ENCODE data around the gene C6orf47.
"Not testable (repeated sequence)": the region's sequence is repeated elsewhere in the genome, so short reads cannot be mapped to it uniquely, and the experiment has no call there.

Gene C6orf47, protein sequence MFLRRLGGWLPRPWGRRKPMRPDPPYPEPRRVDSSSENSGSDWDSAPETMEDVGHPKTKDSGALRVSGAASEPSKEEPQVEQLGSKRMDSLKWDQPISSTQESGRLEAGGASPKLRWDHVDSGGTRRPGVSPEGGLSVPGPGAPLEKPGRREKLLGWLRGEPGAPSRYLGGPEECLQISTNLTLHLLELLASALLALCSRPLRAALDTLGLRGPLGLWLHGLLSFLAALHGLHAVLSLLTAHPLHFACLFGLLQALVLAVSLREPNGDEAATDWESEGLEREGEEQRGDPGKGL
- long read RNA-seq, donor 1, transcript C6orf47-202 (1 exons, 2,475 nt), result major isoform, 30 of 30 reads
- long read RNA-seq, donor 1, partial matches to known transcripts, result 0 of 30 reads
- long read RNA-seq, donor 1, other reads (novel, unspliced or antisense), result 0 of 30 reads
- long read RNA-seq, donor 2, transcript C6orf47-202 (1 exons, 2,475 nt), result major isoform, 14 of 14 reads
- long read RNA-seq, donor 2, partial matches to known transcripts, result 0 of 14 reads
- long read RNA-seq, donor 2, other reads (novel, unspliced or antisense), result 0 of 14 reads
- long read RNA-seq, donor 3, transcript C6orf47-202 (1 exons, 2,475 nt), result major isoform, 11 of 11 reads
- long read RNA-seq, donor 3, partial matches to known transcripts, result 0 of 11 reads
- long read RNA-seq, donor 3, other reads (novel, unspliced or antisense), result 0 of 11 reads
- long read RNA-seq, donor 4, transcript C6orf47-202 (1 exons, 2,475 nt), result major isoform, 28 of 28 reads
- long read RNA-seq, donor 4, partial matches to known transcripts, result 0 of 28 reads
- long read RNA-seq, donor 4, other reads (novel, unspliced or antisense), result 0 of 28 reads
- long read RNA-seq, donor 5, transcript C6orf47-202 (1 exons, 2,475 nt), result major isoform, 29 of 29 reads
- long read RNA-seq, donor 5, partial matches to known transcripts, result 0 of 29 reads
- long read RNA-seq, donor 5, other reads (novel, unspliced or antisense), result 0 of 29 reads
- long read RNA-seq, donor 6, transcript C6orf47-202 (1 exons, 2,475 nt), result major isoform, 23 of 23 reads
- long read RNA-seq, donor 6, partial matches to known transcripts, result 0 of 23 reads
- long read RNA-seq, donor 6, other reads (novel, unspliced or antisense), result 0 of 23 reads
- long read RNA-seq, donor 7, transcript C6orf47-202 (1 exons, 2,475 nt), result major isoform, 31 of 31 reads
- long read RNA-seq, donor 7, partial matches to known transcripts, result 0 of 31 reads
- long read RNA-seq, donor 7, other reads (novel, unspliced or antisense), result 0 of 31 reads
- long read RNA-seq, donor 8, transcript C6orf47-202 (1 exons, 2,475 nt), result major isoform, 18 of 18 reads
- long read RNA-seq, donor 8, partial matches to known transcripts, result 0 of 18 reads
- long read RNA-seq, donor 8, other reads (novel, unspliced or antisense), result 0 of 18 reads

DNA sequence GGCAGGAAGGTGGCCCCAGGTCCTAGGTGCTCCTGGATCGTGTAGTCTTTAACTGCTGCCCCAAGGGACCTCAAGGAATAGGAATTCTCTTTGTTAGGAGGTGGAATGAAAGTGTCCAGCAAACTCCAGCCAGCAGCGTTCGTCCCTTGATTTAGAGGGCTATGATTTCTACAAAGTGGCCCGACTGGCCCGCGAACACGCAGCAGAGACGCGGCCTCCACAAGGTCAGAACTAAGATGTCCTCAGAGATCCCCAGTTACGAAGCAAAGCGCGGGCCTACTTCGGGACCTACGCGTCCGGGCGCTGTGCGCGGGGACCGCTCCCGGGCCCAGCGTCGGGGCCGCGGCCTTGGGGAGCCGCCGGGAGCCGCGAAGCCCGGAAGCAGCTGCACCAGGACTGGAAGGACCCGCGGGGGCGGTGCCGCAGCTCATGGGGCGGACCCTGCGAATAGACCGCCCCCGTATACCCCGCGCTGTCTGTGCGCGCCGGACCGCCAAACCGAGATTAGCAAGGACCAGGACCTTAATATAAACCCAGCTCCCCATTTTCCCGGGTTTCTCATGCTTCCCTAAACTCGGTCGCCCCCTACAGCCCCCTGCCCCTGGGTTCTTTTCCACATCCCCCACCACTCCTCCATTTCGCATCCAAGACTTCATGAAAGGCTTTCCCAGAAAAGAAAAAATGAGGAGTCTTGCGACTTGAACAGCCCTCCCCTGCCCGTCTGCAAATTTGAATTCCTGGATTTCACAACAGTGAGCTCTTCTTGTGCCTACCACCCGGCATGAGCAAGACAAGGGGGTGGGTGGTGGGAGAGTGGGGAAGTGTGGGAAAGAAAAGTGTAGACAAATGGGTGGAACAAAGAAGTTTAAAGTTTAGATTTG is at the start of gene C6orf47:
TSS of gene C6orf47 (minus strand) at position 398 of the 881 bp plus-strand sequence. CDS start 831 bp downstream, outside the sequence.
- DNase-seq, result peak; percentile 82

DNA sequence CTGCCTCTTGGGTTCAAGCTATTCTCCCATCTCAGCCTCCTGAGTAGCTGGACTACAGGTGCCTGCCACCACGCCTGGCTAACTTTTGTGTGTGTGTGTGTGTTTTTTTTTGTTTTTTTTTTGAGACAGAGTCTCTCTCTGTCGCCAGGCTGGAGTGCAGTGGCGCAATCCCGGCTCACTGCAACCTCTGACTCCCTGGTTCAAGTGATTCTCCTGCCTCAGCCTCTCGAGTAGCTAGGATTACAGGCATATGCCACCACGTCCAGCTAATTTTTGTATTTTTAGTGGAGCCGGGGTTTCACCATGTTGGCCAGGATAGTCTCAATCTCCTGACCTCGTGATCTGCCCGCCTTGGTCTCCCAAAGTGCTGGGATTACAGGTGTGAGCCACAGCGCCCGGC is 48.6 kb upstream of the C6orf47 start:
- not testable (repeated sequence) for DNase-seq

GRCh38 chr6:31708224-31708623 is 47.6 kb upstream of the C6orf47 start:
- DNase-seq, result no peak

GRCh38 chr6:31707701-31708100 is 47.1 kb upstream of the C6orf47 start:
- no peak for DNase-seq

GRCh38 chr6:31706599-31706998 is 46.0 kb upstream of the C6orf47 start, which contains the start of gene LY6G6F:
LY6G6F (plus strand) TSS chr6:31706866; CDS start chr6:31706907, 41 bp downstream.
- no peak for DNase-seq

DNA sequence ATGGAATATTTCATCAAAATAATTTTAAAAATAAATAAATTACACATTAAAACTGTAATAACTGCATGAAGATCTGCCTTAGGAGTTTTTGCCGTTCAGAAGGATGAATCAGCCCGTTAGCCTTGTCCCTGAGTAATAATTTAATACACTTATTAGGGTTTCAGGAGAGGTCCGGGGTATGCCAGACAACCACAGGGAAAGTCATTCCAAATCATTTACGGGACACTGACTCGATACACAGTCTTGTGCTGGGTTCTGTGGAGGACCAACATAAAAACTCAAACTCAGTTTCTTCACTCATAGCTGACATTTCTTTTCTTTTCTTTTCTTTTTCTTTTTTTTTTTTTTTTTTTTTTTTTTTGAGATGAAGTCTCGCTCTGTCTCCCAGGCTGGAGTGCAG is 45.4 kb upstream of the C6orf47 start:
- no peak for DNase-seq

DNA sequence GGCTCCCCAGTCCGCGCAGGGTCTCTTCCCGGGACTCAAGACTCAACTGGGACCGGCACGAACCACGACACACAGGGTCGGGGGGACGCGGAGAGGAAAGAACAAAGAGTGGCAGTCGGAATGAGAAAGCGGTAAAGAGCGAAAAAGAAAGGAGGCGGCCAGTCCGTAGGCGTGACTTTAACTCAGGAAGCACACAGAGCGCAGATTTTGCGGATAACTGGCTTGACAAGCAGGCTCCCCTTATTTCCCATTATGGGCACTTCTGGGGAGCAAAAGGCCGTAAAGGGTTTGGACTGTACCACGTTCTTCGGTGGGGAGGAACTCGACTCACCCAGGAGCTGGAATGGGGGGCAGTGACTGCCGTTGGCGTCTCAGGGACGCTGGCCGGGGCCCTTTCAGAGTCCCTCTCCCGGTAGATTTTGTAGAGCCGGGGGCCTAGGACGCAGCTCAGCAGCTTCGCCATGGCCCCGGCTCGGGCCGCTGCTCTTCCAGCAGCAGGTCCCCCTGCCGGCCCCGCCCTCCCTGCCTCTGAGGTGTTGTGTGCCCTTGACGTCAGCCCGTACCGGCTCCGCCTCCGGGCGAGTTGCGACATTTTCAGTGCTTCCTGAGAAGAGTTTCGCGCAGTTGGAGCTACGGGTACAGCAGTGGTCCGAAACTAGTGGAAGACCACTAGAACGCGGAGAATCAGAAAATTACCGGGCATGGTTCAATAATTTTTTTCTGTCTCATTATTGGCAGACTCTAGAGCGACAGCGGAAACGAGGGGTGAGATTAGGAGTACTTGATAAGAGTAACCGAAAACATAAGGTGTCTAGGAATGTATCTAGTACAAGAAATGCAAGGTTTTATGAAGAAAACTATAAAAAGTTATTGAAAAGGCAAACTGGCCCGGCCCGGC is 42.5 kb upstream of the C6orf47 start, which contains the start of gene ABHD16A:
TSS of gene ABHD16A (minus strand) at position 506 of the 898 bp plus-strand sequence. CDS start at position 463, 43 bp downstream.
- peak; percentile 99 for DNase-seq

DNA sequence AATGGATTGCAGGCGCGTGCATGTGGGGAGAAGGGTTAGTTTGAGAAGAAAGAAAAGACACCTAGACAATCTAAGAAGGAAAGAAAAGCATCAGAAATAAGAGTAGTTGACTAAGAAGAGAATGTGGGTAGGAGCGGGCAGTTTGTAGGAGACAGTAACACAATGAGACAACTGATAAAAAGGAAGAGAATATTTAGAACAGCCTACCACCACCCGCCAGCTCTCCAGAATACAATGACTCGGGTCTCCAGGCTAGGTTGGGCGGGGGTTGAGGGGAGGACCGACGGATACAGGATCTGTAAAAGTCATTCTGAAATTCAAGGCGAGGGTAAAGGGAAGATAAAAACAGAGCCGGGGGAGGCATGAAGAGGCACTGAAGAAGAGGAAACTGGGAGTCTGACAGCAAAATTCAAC is 41.8 kb upstream of the C6orf47 start:
- DNase-seq, result no peak

- no peak for DNase-seq
Observed at GRCh38 chr6:31701666-31702404, 41.3 kb upstream of the C6orf47 start.

- DNase-seq, result no peak
Observed at GRCh38 chr6:31700740-31701401, 40.3 kb upstream of the C6orf47 start.

DNA sequence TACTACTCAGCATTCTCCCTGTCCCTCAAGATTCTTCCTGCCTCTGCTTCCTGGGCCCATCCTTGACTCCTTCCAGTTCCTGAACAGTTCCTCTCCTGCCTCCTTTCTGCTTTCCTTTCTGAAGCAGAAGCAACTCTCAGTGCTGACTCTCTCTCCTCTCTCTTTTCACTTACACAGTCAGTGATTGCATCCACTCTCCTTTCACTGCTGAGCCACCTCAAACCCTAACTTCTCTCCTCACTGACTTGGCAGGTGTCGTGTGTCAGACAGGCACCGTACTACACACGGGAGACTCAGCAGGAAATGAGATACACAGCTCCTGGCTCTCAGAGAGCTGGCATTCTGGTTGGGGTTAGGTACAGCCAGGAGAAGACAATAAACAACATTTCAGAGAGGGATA is 37.0 kb upstream of the C6orf47 start:
- no peak for DNase-seq

- DNase-seq, result no peak
Observed at GRCh38 chr6:31693535-31693934, 33.0 kb upstream of the C6orf47 start.

DNA sequence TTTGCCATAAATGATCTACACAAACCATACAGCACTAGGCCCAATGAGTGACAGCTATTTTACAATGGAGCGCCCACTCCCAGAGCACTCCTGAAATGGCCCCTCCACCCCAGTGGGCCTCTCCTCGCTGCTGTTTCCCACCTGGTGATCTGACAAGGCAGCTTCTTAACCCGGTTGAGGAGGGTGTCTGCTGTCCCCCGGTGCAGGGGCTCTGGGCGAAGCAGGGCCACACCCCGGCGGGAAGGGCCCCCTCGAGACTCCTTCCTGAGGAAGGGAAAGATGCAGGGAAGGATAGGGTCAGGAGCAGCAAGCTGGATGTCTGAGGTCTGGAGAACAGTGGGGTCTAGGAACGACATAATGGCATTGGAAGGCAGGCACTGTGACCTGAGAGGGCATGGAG is 32.3 kb upstream of the C6orf47 start:
- no peak for DNase-seq

- no peak for DNase-seq
Observed at GRCh38 chr6:31692353-31692752, 31.8 kb upstream of the C6orf47 start.

DNA sequence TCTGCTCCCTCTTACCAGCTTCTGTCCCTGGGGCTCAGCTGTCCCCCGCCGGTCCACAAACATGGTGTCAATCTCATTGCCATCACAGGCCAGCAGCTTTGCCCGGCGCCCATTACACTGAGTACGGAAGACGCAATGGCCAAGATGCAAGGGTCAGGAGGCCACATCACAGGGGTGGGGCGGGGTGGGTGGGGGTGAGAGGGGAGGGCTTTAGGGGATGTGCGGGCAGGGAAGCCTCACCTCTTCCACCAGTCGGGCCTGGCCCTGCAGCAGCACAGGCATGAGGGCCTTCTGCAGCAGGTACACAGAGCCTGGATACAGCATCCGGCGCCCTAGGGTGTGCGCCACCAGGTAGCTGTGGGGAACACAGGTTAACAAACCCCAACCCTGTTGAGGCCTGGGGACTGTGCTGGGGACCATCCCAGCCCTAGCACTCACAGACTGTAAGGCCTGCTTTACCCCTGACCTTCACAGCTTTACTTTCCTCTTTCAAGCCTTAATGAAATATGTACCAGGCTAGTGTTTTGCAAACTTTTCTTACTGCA is 31.1 kb upstream of the C6orf47 start:
- no peak for DNase-seq

DNA sequence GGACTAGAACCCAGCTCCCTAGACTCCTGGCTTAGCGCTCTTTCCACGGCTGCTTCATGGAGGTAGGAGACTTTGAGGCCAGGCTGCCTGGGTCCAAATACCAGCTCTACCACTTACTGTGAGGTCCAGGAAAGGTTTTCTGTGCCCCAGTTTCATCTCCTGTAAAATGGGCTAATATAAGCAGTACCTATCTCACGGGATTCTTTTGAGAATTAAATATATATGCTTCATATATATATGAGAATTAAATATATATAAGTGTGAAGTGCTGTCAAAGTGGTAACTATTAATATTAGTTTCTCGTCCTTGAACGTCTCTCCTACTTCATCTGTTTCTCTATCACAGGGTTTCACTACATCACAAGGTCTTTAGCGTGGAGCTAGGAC is 30.5 kb upstream of the C6orf47 start:
- no peak for DNase-seq

DNA sequence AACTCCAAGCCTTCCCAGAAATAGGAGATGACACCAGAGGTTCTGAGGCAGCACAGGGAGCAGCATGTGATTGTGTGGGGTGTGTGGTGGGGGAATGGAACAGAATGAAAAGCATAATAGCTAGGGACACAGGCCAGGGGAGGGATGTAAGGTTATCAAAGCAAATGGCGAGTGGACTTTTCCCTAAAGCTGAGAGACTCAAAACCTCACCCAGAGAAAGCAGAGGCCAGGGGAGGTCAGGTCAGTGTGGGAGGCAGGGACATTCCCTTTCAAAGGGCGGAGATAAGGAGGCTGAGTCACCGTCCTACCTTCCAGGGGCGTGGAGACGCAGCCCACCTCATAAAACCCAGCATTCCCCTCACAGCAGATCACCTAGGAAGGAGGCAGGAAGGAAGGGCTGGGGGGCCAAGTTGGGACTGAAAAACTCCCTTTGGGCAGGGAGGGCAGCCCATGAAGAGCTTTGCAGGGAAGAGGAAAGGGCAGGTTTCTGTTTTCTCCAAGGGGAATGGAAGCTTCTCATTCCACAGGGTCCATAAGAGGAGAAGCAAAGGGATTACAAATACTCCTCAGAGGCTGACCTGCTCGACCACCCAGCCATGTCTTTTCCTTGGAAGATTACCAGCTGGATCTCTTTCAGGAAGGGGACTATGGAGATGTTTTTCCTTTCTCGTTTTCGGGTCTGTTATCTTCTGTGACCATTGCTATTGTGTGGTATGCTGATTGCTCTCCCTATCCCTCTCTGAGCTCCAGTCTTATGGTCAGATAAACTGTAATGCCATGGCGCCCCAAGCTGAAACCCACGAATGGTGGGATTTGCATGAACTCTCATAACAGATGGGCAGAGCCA is 29.9 kb upstream of the C6orf47 start:
- DNase-seq, result no peak
